Activated CD8-positive, alpha-beta memory T cell treated with anti-CD3 and anti-CD28 coated beads, Interleukin-2, amount 50 U/mL, for 1 hour (primary cell): ENCODE results near the gene VTI1B.
"Not testable (repeated sequence)": the region's sequence is repeated elsewhere in the genome, so short reads cannot be mapped to it uniquely, and the experiment has no call there.

ENCODE experiments used
- DNase-seq: peaks from one replicate; pipeline ENCODE4 v3.0.0-alpha.2; 2020; ENCODE audit errors: extremely low read depth

The VTI1B gene, protein sequence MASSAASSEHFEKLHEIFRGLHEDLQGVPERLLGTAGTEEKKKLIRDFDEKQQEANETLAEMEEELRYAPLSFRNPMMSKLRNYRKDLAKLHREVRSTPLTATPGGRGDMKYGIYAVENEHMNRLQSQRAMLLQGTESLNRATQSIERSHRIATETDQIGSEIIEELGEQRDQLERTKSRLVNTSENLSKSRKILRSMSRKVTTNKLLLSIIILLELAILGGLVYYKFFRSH

DNA sequence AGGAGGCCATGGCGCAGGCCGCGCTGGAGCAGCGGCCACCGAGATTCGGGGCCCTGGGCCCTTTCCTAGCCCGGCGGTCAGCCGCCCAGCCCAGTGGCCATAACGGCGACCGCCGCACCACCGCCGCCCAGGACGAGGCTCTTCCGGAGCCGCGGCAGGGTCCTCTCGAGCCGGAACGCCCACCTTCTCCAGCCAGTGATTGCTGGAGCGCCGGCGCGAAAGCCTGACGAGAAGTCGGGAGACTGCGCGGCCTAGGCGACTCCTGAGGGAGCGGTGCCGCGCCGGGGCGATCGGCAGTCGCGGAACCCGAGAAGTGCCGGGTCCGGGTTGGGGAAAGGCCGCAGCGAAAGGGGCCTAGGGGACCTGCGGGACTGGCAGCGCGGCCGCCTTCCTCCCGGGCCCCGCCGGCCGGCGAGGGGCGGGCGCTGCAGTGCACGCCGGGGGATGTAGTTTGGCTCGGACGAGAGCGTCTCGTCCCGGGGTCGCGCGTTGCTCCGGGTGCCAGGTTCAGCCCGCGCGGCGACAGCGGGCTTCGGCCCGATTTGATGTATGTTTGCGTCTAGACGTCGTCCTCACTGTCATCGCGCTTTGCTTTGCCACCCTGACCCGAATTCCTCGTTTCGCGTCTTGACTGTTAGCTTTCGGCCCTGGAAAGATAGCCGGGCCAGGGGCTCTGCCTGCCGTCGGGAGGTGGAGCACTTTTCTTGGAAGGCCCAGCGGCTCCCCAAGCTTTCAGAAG is at the start of gene VTI1B:
Gene VTI1B (minus strand): TSS at position 153 of the 739 bp plus-strand sequence. CDS start 143 bp downstream, at position 10.
- DNase-seq, result peak; percentile 38

DNA sequence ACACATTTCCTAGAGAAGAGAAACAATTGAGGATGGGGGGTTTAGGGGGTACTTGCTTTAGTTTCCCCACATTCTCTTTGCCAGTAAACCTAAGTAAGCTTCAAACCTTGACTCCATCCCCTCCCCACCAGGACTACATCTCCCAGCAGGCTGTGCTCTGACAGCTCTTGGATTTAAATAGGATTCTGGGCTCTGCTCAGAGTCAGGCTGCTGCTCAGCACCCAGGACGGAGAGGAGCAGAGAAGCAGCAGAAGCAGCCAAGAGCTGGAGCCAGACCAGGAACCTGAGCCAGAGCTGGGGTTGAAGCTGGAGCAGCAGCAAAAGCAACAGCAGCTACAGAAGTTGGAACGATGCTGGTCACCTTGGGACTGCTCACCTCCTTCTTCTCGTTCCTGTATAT is 47.9 kb upstream of the VTI1B start:
- no peak for DNase-seq

DNA sequence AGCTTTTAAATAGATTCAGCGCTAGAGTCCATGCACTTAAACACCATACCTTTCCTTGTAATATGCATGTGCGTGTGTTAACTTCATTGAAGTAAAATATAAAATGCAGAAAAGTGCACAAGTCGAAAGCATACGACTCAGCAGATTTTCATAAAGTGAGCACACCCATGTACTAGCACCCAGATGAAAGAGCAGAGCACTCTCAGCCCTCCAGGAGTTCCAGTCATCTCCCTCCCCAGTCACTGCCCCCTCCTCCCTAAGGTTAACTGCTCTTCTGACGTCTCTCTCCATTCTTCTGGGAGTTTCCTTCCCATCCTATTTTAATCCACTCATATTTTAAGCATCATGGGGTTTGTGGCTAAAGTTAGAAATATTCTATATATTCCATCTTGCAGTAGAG is 47.4 kb upstream of the VTI1B start:
- DNase-seq, result no peak

DNA sequence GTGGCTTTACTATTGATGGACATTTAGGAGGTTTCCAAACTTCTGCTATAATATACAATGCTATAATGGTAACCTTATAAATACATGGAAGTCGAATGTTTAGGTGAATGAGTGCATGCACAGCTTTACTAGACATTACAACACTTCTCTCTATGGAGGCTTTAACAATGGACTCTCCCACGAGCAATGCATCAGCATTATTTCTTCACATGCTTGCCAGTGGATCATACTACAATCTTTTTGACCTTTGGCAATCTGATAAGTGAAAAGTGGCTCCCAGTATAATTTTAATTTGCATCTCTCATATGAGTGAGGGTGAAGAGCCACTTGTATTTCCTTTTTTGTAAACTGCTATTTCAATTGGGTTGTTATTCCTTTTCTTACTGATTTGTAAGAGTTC is 45.4 kb upstream of the VTI1B start:
- DNase-seq, result no peak

DNA sequence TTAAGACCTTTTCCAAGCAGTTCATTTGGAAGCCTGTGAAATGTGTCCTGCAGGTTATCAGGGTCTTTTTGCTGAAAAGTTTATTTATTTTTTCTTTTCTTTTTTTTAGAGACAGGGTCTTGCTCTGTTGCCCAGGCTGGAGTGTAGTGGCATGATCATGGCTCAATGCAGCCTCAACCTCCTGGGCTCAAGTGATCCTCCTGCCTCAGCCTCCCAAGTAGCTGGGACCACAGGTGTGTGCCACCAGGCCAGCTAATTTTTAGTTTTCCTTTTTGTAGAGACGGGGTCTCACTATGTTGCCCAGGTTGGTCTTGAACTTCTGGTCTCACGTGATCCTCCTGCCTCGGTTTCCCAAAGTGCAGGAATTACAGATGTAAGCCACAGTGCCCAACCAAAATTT is 45.0 kb upstream of the VTI1B start:
- DNase-seq, result not testable (repeated sequence)

DNA sequence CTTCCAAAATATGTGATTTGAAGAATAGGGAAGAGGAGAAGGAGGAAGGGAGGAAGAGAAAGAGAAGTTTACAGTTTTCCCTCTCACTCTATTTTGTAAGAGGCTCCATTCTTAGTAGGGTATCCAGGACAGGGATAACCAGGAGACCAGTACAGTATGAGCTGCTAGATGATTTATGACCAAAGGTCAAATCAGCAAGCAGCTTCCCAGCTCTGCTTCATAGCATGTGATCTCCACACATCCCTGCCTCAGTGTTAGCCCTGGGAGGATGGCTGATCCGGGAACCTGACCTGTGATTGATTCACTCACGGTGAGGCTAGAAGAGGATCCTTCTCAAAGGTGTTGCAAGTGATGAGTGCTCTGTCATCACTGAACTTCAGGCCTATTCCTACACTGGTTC is 43.8 kb upstream of the VTI1B start:
- no peak for DNase-seq

DNA sequence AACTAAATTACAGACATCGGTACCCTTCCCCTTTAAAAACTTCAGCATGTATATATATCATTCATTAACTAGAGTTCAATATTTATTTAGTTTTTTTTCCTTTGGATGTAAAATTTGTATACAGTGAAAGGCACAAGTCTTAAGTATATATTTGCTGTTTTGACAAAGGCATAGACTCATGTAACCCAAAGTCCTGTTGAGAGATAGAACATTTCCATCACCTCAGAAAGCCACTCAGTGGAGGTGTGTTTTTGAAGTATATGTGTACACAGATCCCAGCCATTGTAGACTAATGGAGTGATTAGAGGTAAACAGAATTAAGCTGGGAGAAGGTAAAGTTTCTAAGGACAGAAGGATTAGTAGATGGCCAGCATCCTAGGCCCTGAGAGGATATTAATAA is 42.6 kb upstream of the VTI1B start:
- DNase-seq, result no peak

DNA sequence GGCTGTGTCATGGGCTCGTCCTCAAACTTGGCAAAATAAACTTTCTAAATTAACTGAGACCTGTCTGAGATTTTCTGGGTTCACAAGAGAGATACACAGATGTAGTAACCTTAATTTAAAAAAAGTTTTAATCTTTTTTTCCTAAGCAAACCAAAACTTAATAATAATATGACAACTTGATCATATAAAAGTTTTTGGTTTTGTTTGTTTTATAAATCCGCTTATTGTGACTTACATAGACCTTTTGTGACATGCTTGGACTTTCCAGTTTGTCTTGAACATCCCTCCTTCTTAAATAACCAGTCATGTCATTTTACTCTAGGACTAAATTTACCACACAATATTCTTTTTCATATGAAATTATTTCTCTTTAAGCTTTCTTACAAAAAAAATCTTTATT is 35.8 kb upstream of the VTI1B start:
- no peak for DNase-seq

DNA sequence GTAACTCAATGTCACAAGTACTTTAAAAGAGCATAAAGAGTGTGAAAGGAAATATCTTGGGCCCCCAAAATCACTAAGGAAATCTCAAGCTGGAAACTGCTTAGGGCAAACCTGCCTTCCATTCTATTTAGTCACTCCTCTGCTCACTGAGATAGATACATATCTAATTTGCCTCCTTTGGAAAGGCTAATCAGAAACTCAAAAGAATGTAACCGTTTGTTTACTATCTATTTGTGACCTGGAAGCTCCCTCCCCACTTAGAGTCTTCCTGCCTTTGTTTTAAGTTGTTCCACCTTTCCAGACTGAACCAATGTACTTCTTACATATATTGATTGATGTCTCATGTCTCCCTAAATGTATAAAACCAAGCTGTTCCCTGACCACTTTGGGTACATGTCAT is 35.4 kb upstream of the VTI1B start:
- not testable (repeated sequence) for DNase-seq

DNA sequence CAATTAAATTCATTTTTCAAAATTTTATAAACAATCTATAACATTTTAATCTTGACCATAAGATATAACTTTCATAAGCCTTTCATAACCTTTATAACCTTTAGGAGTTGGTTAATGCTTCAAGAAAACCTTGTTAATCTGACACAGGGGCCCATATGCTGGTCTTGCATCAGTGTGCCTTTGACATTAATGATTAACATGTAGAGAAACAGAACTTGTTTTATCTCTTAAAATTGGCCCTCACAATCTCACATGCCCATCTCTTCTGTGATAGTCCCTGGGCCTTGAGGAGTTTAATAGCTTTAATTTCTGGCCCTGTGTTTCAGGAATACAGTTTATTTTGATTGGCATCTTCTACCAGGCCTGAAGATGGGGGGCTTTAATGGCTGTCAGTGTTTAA is 34.9 kb upstream of the VTI1B start:
- not testable (repeated sequence) for DNase-seq

DNA sequence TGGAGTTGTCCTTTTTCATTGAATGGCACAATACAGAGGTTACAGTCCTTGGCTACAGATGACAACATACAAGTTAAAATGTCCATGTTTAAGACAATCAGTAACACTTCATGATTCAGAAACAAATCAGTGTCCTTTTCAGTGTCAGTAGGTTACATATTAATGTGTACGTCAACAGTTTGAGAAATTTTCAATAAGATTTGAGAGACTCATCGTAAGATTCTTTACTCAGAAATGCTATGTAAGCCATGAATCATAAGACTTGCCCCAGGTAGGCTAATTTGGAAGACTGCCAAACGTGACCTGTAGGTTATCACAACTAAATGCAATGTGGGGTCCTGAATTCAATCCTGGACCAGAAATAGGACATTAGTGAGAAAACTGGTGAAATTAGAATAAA is 30.8 kb upstream of the VTI1B start:
- DNase-seq, result no peak

DNA sequence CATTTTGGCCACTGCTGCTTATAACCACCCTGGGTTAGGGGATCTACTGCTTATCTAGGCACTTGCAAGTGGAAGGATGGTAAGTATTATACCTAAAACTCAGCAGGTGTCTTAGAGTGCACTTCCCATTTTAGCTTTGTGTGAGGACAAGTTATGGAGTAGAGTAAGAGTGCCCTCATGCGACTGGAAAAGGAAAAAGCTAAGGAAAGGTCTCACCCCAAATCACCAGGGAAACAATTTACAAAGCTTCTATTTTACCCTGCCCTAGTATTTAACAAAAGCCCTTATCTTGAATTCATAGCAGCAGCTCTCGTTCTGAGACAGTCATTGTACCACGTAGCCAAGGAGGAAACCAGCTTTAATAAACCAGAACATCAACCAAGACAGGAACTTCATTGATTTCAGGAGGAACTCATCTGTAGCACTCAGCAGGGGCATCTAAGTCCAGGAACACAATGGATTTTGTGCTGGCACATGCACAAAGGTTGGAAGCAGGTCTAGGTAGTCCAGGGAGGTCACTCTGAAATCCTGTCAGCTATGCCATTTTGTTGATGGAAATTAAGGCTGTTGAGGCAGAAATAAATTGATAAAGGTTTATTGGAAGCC is 30.2 kb upstream of the VTI1B start:
- DNase-seq, result no peak

DNA sequence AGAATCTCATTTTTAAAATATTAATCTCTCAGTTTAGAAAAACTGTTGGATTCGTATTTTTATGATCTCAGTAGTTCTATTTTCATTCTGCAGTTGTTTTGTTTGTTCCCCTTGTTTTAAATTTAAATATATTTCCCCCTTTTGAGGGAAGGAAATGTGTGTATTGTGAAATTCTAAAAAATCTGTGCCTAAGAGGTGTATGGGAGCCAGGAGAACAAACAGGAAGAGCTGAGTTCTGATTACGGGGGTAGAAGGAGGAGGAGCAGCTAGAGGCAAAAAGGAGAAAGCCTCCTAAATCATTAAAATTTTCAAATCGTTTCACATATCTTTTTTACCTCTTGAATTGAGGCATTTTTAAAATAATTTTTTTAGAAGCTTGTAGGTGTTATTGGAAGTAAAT is 29.6 kb upstream of the VTI1B start:
- no peak for DNase-seq

DNA sequence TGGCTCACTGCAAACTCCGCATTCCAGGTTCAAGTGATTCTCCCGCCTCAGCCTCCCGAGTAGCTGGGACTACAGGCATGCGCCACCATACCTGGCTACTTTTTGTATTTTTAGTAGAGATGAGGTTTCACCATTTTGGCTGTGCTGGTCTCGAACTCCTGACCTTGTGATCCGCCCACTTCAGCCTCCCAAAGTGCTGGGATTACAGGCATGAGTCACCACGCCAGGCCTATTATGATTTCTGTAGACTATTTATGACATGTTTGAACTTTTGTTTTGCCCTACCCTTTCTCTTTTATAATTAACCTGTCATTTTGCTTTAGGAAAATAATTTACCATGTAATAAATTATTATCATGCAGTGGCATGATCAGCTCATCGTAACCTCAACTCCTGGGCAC is 27.1 kb upstream of the VTI1B start, which contains the start of gene RDH12:
Gene RDH12 (plus strand): TSS at position 395 of the 400 bp plus-strand sequence. CDS start 20,757 bp downstream, outside the sequence.
- DNase-seq, result not testable (repeated sequence)

DNA sequence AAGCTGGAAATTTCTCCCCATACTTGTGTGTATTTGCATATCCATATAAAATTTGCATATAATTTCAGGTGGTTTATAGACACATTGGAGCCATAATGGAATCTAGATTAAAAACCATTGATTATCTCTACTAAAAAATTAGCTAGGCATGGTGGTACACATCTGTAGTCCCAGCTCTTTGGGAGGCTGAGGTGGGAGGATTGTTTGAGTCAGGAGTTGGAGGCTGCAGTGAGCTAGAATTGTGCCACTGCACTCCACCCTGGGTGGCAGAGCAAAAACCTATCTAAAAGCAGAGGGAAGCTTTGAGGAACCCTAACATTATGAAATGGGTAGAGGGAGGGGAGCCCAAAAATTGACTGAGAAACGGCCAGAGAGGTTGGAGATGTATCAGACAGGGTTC is 23.7 kb upstream of the VTI1B start:
- no peak for DNase-seq

DNA sequence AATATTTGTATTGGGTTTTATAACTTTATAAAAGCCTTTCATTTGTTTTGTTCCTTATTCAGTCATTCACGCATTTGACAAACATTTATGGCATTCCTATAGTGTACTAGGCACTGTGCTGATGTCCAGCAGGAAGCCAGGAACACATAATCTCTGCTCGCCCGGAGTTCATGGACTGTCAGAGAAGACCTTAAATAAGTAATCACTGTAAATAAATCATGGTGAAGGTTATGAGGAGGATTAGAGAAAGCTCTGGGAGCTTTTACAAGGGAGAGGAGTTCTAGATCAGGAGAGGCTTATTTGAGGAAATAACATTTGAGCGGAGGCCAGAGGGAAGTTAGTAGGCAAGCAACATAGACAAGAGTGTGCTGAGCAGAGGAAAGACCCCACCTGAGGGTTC is 22.6 kb upstream of the VTI1B start:
- DNase-seq, result no peak

DNA sequence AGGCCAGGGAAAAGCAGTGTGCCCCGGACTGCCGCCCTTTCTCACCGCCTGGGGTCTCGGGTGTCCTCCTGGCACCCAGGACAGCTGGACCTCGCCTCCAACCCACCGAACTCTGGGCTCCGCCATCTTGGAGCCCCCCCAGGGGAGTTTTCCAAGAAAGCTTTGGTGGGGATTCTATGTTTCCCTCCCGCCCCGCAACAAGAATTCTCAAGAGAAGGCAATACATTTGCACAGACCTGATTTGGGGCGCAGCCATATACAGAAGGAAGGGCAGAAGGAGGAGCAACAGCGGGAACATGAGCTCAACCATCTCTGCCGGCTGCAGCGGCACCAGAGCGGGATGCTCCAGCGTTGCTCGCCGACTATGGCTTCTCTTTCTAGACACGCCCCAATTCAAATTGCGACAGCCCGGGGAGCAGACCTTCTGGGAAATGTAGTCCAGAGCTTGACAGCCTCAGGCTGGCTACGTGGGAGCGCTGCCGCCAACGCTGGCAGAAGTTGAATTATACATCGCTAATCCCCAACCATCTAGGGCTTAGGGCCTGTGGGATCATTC is 21.0 kb upstream of the VTI1B start, which contains the start of gene RDH11:
Gene RDH11 (minus strand): TSS at position 371 of the 556 bp plus-strand sequence. CDS start 61 bp downstream, at position 310.
- peak; percentile 62 for DNase-seq

DNA sequence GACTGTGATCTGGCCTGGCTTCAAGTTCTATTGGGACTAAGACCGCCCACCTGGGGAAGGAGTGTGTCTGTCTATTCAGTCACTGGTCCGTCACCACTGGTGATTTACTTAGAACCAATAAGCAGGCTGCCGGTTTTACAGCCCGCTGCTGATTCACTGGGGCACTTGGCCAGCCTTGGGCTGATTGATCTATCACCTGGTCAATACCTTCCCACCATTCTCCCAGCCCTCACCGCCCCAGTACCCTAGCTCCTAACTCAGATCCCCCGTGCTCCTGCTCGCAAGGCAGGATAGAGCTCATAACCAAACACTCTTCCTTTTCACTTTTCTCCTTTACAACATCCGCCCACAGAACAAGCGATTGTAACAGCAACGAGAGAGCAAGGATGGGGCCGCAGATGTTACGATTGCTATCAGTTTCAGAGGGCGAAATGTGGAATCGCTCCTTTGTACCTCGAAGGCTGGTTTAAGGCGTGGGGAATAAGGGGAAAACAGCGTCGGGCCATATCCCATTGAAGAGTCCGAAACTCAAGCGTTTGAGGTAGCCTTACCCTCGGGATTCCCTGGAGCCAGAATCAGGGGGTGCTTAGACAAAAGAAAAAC is 20.5 kb upstream of the VTI1B start:
- peak; percentile 39 for DNase-seq

DNA sequence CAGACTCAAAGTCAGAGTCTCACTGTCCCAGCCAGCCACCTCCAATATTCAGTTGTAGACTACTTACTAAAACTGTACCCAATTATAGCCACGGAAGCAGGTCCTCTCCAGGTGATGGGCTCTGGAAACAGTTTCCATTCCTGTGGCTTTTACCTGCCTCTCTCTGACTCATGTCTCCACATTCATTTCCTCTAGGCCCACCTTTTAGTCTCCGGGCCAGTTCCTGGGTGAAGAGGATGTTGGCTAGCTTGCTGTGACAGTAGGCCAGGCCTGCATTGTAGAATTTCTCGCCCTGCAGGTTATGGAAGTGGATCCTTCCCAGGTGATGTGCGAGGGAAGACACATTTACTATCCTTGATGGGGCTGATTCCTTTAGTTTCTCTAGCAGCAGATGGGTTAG is 15.6 kb upstream of the VTI1B start:
- DNase-seq, result no peak

DNA sequence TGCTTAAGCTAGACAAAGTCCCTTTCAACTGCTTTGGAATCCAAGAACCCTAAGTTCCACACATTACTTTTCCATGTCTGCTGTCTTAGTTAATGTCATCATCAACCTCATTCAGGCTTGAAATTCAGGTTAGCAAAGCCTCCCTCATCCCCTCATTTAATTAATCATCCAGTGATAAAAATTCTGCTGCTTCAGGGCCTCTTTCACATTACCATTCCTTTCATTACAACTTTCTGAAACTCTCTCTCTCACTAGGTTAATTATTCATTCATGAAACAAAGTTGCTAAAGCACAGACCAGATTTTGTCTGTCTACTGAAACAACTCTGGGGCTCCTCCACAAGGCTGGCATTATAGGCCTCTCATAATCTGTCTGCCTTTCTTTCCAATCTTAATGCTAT is 9.4 kb upstream of the VTI1B start:
- DNase-seq, result no peak

DNA sequence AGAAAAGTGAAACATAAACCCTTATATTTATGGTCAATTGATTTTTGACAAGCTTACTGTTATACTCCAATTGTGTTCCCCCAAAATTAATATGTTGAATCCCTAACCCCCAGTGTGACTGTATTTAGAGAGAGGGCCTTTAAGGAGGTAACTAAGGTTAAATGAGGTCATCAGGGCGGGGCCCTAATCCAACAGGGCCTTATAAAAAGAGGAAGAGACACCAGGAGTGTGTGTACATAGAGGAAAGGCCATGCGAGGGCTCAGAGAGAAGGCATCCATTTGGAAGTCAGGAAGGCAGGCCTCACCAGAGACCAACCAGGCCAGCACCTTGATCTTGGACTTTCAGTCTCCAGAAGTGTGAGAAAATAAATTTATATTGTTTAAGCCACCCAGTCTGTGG is 6.5 kb upstream of the VTI1B start:
- DNase-seq, result no peak

DNA sequence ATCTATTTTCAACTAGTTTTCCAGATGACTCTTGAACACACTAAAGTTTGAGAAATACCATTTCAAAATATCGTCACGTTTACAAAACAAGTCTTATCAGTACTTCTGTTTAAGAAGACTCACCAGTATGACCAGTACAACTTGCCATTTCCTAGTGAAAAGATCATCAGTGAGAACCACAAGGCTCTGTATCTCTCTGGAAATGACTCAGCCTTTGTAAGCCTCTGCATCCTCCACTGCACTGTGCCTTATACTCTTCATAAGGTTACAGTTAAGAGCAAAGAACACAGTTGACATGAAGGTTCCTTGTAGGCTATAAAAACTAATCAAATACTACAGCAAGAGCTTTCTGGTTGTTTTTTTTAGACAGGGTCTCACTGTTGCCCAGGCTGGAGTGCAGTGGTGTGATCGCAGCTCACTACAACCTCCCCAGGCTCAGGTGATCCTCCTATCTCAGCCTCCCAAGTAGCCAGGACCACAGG is 5.7 kb upstream of the VTI1B start:
- no peak for DNase-seq
